ENCODE measurements around the gene REPS2.

REPS2 gene

DNA sequence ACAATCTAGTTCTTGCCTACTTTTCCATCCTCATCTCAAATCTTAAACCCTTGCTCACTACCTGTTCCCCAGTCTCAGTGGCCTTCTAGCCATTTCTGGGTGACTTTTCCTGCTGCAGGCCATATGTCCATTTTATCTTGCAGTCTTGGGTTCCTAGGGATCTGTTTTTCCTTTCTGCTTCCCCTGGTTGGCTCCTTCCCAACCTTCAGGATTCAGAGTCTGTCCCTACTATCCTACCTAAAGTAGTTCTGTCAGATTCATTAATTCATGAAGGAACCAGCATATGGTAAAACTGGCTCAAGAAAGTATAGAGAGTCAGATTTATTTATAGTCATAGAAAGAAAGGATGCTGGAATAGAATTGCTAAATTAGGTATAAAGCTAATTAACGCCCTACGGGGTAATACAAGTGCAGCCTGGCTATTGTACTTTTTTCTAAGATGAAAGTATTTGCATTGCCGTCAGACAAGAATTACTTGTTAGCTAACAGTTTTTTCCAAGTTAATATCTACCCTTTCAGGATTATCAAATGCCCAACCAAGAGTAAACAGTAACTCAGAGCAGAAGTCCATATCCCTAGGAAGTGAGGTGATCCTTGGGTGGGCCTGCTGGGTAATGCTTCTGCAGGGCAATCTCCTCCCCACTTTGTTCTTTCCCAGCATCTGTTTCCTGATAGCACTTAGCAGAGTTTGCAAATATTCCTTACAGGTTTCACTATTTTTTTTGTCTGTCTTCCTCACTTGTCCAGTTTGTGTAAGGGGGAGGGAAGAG, 63.6 kb downstream of the REPS2 start:
- Mint-ChIP-seq H3K9me3 (no peaks in the 10 kb centered on the region), H3K4me3 (no peak overlapping the region), H3K27me3 (no peaks in the 10 kb centered on the region), H3K27ac (peak overlapping the region in 1 of 2 donors; percentile 86), H3K4me1 (no peaks in the 10 kb centered on the region)
- no peak for ATAC-seq
- no peak for DNase-seq

DNA sequence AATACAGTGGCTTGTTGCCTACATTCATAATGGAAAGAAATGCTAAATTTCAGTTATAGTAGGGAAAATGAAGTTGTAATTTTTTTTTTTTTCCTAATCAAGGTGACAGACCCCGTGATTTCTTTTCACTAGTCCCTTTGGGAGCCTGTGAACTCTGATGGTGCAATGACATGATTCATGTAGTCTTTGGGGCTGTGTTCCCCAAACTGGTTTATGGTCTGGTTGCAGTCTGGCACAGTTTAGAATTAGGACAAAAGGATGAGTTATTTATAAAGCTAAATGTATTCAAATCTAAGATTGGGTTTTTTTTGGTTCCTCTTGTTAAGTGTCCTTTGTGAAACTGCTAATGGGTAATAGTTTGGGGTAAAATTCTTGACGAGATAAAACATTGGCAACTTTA, 66.0 kb downstream of the REPS2 start:
- H3K27me3 Mint-ChIP-seq: no peaks in the 10 kb centered on the region
- no peak overlapping the region for H3K27ac Mint-ChIP-seq
- H3K4me3 Mint-ChIP-seq: no peak overlapping the region
- ATAC-seq (no peak), DNase-seq (no peak)
- H3K9me3 Mint-ChIP-seq: no peaks in the 10 kb centered on the region
- no peaks in the 10 kb centered on the region for H3K4me1 Mint-ChIP-seq

GRCh38 chrX:17014216-17014615, 67.8 kb downstream of the REPS2 start:
- ATAC-seq (no peak), DNase-seq (no peak)
- no peaks in the 10 kb centered on the region for H3K4me1 Mint-ChIP-seq
- no peaks in the 10 kb centered on the region for H3K27me3 Mint-ChIP-seq
- H3K9me3 Mint-ChIP-seq: no peaks in the 10 kb centered on the region
- H3K4me3 Mint-ChIP-seq: no peak overlapping the region
- H3K27ac Mint-ChIP-seq: no peak overlapping the region

DNA sequence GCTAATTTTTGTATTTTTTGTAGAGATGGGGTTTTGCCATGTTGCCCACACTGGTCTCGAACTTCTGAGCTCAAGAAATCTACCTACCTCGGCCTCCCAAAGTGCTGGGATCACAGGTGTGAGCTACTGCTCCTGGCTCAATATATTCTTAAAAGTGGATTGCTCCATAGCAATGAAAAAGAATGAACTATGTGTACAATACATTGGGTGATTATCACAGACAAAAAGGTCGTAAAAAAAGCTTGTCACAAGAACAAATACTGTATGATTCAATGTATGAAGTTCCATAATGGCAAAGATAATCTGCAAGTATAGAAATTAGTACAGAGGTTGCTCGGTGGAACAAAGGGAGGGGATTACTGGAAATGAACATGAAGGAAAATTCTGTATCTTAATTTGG, 70.7 kb downstream of the REPS2 start:
- Mint-ChIP-seq H3K27me3 (no peaks in the 10 kb centered on the region), H3K27ac (no peak overlapping the region), H3K4me1 (no peaks in the 10 kb centered on the region), H3K9me3 (no peaks in the 10 kb centered on the region), H3K4me3 (no peak overlapping the region)
- no peak for DNase-seq
- no peak for ATAC-seq

DNA sequence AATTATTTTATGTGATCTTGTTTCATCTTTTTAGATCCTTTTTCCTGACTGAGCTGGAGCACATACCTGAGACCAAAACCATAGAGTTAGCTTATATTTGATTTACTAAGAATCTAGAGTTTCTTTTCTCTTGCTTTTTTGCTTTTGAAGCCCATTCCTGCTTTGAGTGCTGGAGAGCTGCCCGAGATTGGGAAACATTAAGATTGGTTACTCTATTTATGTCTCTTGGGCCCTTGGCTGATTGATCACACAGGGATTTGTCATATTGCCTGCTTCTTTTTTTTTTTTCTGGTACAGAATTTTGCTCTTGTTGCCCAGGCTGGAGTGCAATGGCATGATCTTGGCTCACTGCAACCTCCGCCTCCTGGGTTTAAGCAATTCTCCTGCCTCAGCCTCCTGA, 73.9 kb downstream of the REPS2 start:
- Mint-ChIP-seq H3K27me3 (no peaks in the 10 kb centered on the region), H3K27ac (no peak overlapping the region), H3K4me1 (no peaks in the 10 kb centered on the region), H3K9me3 (no peaks in the 10 kb centered on the region), H3K4me3 (no peak overlapping the region)
- DNase-seq (no peak), ATAC-seq (no peak)

- no peaks in the 10 kb centered on the region for H3K9me3 Mint-ChIP-seq
- no peak overlapping the region for H3K4me3 Mint-ChIP-seq
- ATAC-seq (no peak), DNase-seq (no peak)
- H3K4me1 Mint-ChIP-seq: no peaks in the 10 kb centered on the region
- H3K27me3 Mint-ChIP-seq: no peaks in the 10 kb centered on the region
- H3K27ac Mint-ChIP-seq: no peak overlapping the region
These were observed 74.7 kb downstream of the REPS2 start for GRCh38 chrX:17020851-17021821.

- DNase-seq: no peak
- Mint-ChIP-seq H3K9me3 (no peaks in the 10 kb centered on the region), H3K27ac (no peak overlapping the region), H3K4me1 (no peaks in the 10 kb centered on the region), H3K4me3 (no peak overlapping the region), H3K27me3 (no peaks in the 10 kb centered on the region)
- ATAC-seq: no peak
These were observed 75.6 kb downstream of the REPS2 start for GRCh38 chrX:17021851-17022604.

DNA sequence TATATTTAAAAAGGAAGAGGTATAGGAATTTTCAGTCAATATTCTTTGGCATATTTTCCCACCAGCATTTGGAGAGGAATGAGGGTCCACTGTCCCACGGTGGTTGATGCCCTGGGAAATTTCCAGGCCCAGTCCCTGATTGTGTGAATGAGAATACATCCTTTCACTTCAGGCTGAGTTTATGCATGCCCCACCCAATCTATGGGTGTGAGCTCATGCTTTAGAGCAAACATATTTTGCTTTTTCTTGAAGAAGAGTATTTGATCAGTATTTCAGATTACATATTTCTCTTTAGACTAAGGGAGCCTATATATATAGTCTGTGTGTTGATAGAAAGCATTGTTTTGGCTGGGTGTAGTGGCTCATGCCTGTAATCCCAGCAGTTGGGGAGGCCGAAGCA, 77.2 kb downstream of the REPS2 start:
- no peak for ATAC-seq
- no peak overlapping the region for H3K27ac Mint-ChIP-seq
- no peaks in the 10 kb centered on the region for H3K4me1 Mint-ChIP-seq
- no peak overlapping the region for H3K4me3 Mint-ChIP-seq
- H3K27me3 Mint-ChIP-seq: no peaks in the 10 kb centered on the region
- no peaks in the 10 kb centered on the region for H3K9me3 Mint-ChIP-seq
- no peak for DNase-seq

DNA sequence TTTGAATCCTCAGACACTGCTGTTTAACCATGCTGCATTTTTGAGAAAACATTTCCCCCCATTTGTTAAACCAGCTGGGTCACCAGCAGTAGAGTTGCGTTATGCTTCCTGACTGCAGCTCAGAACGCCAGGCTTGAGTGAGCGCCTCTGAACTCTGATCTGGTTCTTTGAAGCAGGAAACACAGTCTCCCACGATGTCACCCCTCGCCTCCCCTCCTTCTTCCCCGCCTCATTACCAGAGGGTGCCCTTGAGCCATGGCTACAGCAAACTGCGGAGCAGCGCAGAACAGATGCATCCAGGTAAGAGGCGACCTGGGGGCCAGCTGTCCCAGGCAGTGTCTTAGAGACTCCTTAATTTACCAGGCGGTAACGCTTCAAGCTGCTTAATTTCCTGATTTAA, 78.4 kb downstream of the REPS2 start:
- Mint-ChIP-seq H3K9me3 (no peaks in the 10 kb centered on the region), H3K27me3 (no peaks in the 10 kb centered on the region), H3K4me3 (no peak overlapping the region), H3K4me1 (no peaks in the 10 kb centered on the region), H3K27ac (peak overlapping the region in 1 of 2 donors; percentile 12)
- no peak for DNase-seq
- no peak for ATAC-seq

DNA sequence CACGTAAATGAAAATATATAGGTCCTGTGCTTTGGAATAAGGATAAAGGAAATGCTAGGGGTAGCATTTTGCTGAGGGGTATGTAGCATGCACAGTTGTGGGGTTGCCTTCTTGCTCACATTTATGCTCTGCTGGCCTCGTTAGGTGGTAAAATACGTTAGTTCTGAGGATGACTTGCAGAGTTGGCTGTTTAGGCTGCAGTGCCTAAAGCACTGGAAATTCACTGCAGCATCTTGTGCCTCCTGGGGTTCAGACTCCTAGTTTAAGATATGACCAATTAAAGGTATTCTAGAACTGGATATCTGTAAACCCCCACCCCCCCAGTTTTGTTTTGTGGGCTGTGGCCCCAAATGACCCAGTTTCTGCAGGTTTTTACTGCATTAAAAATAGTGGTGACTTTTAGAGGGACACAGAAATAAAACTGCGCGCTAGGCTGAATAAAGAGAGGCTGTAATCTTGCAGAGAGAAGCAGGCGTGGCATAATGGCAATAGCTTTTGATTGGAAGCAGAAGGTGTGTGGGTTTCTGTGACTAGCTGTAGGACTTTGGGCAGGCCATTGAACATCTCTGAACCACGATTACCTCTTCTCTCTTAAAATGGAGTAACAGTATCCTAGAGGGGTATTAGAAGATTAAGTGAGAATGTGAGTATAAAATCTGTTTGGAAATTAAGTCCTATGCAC, 79.3 kb downstream of the REPS2 start:
- no peak overlapping the region for H3K4me3 Mint-ChIP-seq
- no peaks in the 10 kb centered on the region for H3K27me3 Mint-ChIP-seq
- H3K27ac Mint-ChIP-seq: no peak overlapping the region
- no peaks in the 10 kb centered on the region for H3K4me1 Mint-ChIP-seq
- ATAC-seq: no peak
- no peaks in the 10 kb centered on the region for H3K9me3 Mint-ChIP-seq
- DNase-seq: no peak

DNA sequence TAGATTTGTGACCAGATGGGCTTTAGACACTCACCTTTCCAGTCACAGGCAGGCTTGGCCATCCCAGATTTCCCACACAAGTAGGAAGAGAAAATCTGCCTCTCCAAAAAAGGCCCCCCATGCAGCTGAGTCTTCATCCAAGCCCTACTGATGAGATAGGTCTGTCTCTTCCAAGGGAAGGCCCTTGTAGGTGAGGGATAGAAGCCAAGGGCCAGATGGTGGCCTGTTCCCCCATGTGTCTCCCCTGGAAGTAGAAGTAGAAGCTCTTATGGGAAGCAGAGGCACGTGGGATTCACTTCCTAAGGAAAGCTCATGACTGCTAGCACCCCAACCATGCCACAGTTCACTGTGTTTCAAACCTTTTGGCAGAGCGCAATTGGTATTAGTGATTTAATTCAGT, 81.5 kb downstream of the REPS2 start:
- no peaks in the 10 kb centered on the region for H3K9me3 Mint-ChIP-seq
- no peaks in the 10 kb centered on the region for H3K27me3 Mint-ChIP-seq
- H3K4me1 Mint-ChIP-seq: no peaks in the 10 kb centered on the region
- H3K27ac Mint-ChIP-seq: no peak overlapping the region
- no peak for ATAC-seq
- DNase-seq: no peak
- no peak overlapping the region for H3K4me3 Mint-ChIP-seq

DNA sequence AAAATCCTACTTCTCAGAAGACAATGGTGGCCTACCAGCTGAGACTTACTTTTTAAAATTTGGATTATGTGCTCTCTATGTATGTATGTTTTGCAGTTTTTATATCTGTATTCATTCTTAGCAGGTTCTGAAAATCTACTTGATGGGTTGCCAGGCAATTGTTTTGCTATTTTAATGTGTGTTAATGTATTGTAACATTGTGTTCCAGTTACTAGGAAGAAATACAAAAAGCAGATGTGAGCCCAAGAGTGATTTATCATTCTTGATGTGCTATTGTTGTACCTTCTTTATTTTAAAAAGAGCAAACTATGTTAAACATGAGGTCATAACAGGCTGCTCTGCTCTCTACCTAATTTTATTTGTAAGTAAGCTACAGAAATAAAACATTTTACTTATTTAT, 81.9 kb downstream of the REPS2 start:
- H3K27ac Mint-ChIP-seq: no peak overlapping the region
- DNase-seq: no peak
- no peak for ATAC-seq
- no peak overlapping the region for H3K4me3 Mint-ChIP-seq
- H3K27me3 Mint-ChIP-seq: no peaks in the 10 kb centered on the region
- no peaks in the 10 kb centered on the region for H3K9me3 Mint-ChIP-seq
- no peaks in the 10 kb centered on the region for H3K4me1 Mint-ChIP-seq

- Mint-ChIP-seq H3K27me3 (peaks cover 6% of the 10 kb centered on the region), H3K4me1 (no peaks in the 10 kb centered on the region), H3K4me3 (no peak overlapping the region), H3K27ac (no peak overlapping the region), H3K9me3 (no peaks in the 10 kb centered on the region)
- DNase-seq: no peak
- ATAC-seq: no peak
These were observed 83.6 kb downstream of the REPS2 start for GRCh38 chrX:17030092-17030491.

- no peak for DNase-seq
- H3K9me3 Mint-ChIP-seq: no peaks in the 10 kb centered on the region
- no peak for ATAC-seq
- no peak overlapping the region for H3K4me3 Mint-ChIP-seq
- no peak overlapping the region for H3K27ac Mint-ChIP-seq
- H3K27me3 Mint-ChIP-seq: peaks cover 6% of the 10 kb centered on the region
- no peaks in the 10 kb centered on the region for H3K4me1 Mint-ChIP-seq
These were observed 84.3 kb downstream of the REPS2 start for GRCh38 chrX:17030580-17031270.

GRCh38 chrX:17031827-17032226, 85.4 kb downstream of the REPS2 start:
- no peak for DNase-seq
- Mint-ChIP-seq H3K4me3 (no peak overlapping the region), H3K27me3 (peaks cover 6% of the 10 kb centered on the region), H3K9me3 (no peaks in the 10 kb centered on the region), H3K4me1 (peaks cover 6% of the 10 kb centered on the region), H3K27ac (no peak overlapping the region)
- ATAC-seq: no peak
